Measurements from ENCODE around the gene C12orf57. TPM values are rescaled to one million over a fixed set of nuclear protein-coding genes. Genes with fewer than 3 reads are reported as not detected.

Gene C12orf57
- total and polyA plus RNA-seq, 2 experiments from 2014 or later: 217 to 219 TPM

- no peaks in the 10 kb centered on the region for H3K36me3 ChIP-seq (replicated peaks; ENCODE audit: insufficient read depth, low read depth)
- peak overlapping the region; percentile 100 for H3K27ac ChIP-seq
- H3K9me3 ChIP-seq (ENCODE audit: low read depth): no peaks in the 10 kb centered on the region
- no peaks in the 10 kb centered on the region for H3K9me2 ChIP-seq (replicated peaks; ENCODE audit: insufficient read depth)
- H3K79me2 ChIP-seq: peaks cover 58% of the 10 kb centered on the region
- DNase-seq (ENCODE audit: low spot score): peak; percentile 94
- H2AFZ ChIP-seq: no peak overlapping the region
- WGBS (ENCODE audit: low lambda C conversion rate, missing lambda C conversion rate): 31% methylated on average over 12 of the region's 12 CpGs
- H4K20me1 ChIP-seq (ENCODE audit: insufficient read depth, poor library complexity, severe bottlenecking): peaks cover 6% of the 10 kb centered on the region
- no peak overlapping the region for H3K4me3 ChIP-seq
- peaks cover 30% of the 10 kb centered on the region for H3K4me1 ChIP-seq (ENCODE audit: insufficient read depth)
- TF ChIP-seq EZH2phosphoT487 (IDR thresholded peaks at IDR 0.05; ENCODE audit: low read depth, severe bottlenecking, unreplicated experiment): no peak
- no peak for TF ChIP-seq EZH2 (IDR thresholded peaks at IDR 0.05; ENCODE audit: borderline replicate concordance)
- peak; percentile 90 for TF ChIP-seq CTCF (IDR thresholded peaks at IDR 0.05; ENCODE audit: poor library complexity)
- no peaks in the 10 kb centered on the region for H3K27me3 ChIP-seq
- H3K4me2 ChIP-seq: peak overlapping the region; percentile 84
These were observed 21.3 kb downstream of the C12orf57 start for GRCh38 chr12:6965026-6965661.

- H3K36me3 ChIP-seq (replicated peaks; ENCODE audit: insufficient read depth, low read depth): no peaks in the 10 kb centered on the region
- no peak overlapping the region for H2AFZ ChIP-seq
- no peak overlapping the region for H3K4me3 ChIP-seq
- peaks cover 6% of the 10 kb centered on the region for H4K20me1 ChIP-seq (ENCODE audit: insufficient read depth, poor library complexity, severe bottlenecking)
- WGBS (ENCODE audit: low lambda C conversion rate, missing lambda C conversion rate): 79% methylated on average over 4 of the region's 4 CpGs
- H3K27me3 ChIP-seq: no peaks in the 10 kb centered on the region
- peaks cover 30% of the 10 kb centered on the region for H3K4me1 ChIP-seq (ENCODE audit: insufficient read depth)
- DNase-seq (ENCODE audit: low spot score): no peak
- no peaks in the 10 kb centered on the region for H3K9me3 ChIP-seq (ENCODE audit: low read depth)
- TF ChIP-seq CTCF (IDR thresholded peaks at IDR 0.05; ENCODE audit: poor library complexity) (no peak), EZH2phosphoT487 (IDR thresholded peaks at IDR 0.05; ENCODE audit: low read depth, severe bottlenecking, unreplicated experiment) (no peak), EZH2 (IDR thresholded peaks at IDR 0.05; ENCODE audit: borderline replicate concordance) (no peak)
- peak overlapping the region; percentile 40 for H3K4me2 ChIP-seq
- peak overlapping the region; percentile 78 for H3K27ac ChIP-seq
- no peaks in the 10 kb centered on the region for H3K9me2 ChIP-seq (replicated peaks; ENCODE audit: insufficient read depth)
- H3K79me2 ChIP-seq: peaks cover 60% of the 10 kb centered on the region
These were observed 21.9 kb downstream of the C12orf57 start for GRCh38 chr12:6965714-6966113.

- H3K9me3 ChIP-seq (ENCODE audit: low read depth): no peaks in the 10 kb centered on the region
- peak overlapping the region; percentile 78 for H3K27ac ChIP-seq
- no peak for DNase-seq (ENCODE audit: low spot score)
- 85% methylated on average over 7 of the region's 7 CpGs for WGBS (ENCODE audit: low lambda C conversion rate, missing lambda C conversion rate)
- H3K27me3 ChIP-seq: no peaks in the 10 kb centered on the region
- H3K4me2 ChIP-seq: peak overlapping the region; percentile 40
- no peak overlapping the region for H3K4me3 ChIP-seq
- no peak for TF ChIP-seq EZH2phosphoT487 (IDR thresholded peaks at IDR 0.05; ENCODE audit: low read depth, severe bottlenecking, unreplicated experiment)
- H2AFZ ChIP-seq: no peak overlapping the region
- H3K36me3 ChIP-seq (replicated peaks; ENCODE audit: insufficient read depth, low read depth): no peaks in the 10 kb centered on the region
- H4K20me1 ChIP-seq (ENCODE audit: insufficient read depth, poor library complexity, severe bottlenecking): peaks cover 6% of the 10 kb centered on the region
- H3K4me1 ChIP-seq (ENCODE audit: insufficient read depth): peaks cover 25% of the 10 kb centered on the region
- no peaks in the 10 kb centered on the region for H3K9me2 ChIP-seq (replicated peaks; ENCODE audit: insufficient read depth)
- peaks cover 65% of the 10 kb centered on the region for H3K79me2 ChIP-seq
These were observed 22.5 kb downstream of the C12orf57 start for GRCh38 chr12:6966351-6966750.

- Histone ChIP-seq H3K27me3 (no peaks in the 10 kb centered on the region), H2AFZ (no peak overlapping the region), H4K20me1 (ENCODE audit: insufficient read depth, poor library complexity, severe bottlenecking) (peaks cover 6% of the 10 kb centered on the region), H3K4me2 (no peak overlapping the region), H3K9me2 (replicated peaks; ENCODE audit: insufficient read depth) (no peaks in the 10 kb centered on the region), H3K27ac (peak overlapping the region; percentile 82), H3K79me2 (peaks cover 79% of the 10 kb centered on the region), H3K36me3 (replicated peaks; ENCODE audit: insufficient read depth, low read depth) (no peaks in the 10 kb centered on the region), H3K4me1 (ENCODE audit: insufficient read depth) (peaks cover 28% of the 10 kb centered on the region), H3K4me3 (no peak overlapping the region), H3K9me3 (ENCODE audit: low read depth) (no peaks in the 10 kb centered on the region)
- no peak for DNase-seq (ENCODE audit: low spot score)
- TF ChIP-seq CTCF (IDR thresholded peaks at IDR 0.05; ENCODE audit: poor library complexity): no peak
- TF ChIP-seq EZH2 (IDR thresholded peaks at IDR 0.05; ENCODE audit: borderline replicate concordance): no peak
- no peak for TF ChIP-seq EZH2phosphoT487 (IDR thresholded peaks at IDR 0.05; ENCODE audit: low read depth, severe bottlenecking, unreplicated experiment)
- 85% methylated on average over 9 of the region's 10 CpGs for WGBS (ENCODE audit: low lambda C conversion rate, missing lambda C conversion rate)
These were observed 23.9 kb downstream of the C12orf57 start for GRCh38 chr12:6967651-6968100.

Data from hepatocyte (in vitro differentiated cells).